GM12878 (cell line): ENCODE data around the gene TM4SF18. TPM values are rescaled to one million over a fixed set of nuclear protein-coding genes. Genes with fewer than 3 reads are reported as not detected.

ENCODE experiments used
- ATAC-seq: fragments of 200-7000 bp; cut with Tn5 transposase; 3 replicates; pipeline ENCODE4 v1.9.1; 2020; ENCODE audit warnings: mild to moderate bottlenecking, moderate library complexity
- BruUV-seq: library from RNA; stranded (reverse); fragments of 400-500 nt; replicated peaks from 2 replicates; lab custom pipeline; 2021; lab: Mats Ljungman, UMichigan
- CTCF ChIA-PET: fragments of 300-600 bp; sonication (Branson Sonifier 250); formaldehyde crosslinking; extraction: SDS; loops from one replicate; lab custom pipeline; 2021; ENCODE audit warnings: inconsistent platforms; lab: Yijun Ruan, JAX
- POLR2A ChIA-PET: fragments of 350-600 bp; formaldehyde crosslinking; extraction: SDS; loops from one replicate; lab custom pipeline; 2021; ENCODE audit warnings: inconsistent platforms; lab: Charles Lee
- RAD21 ChIA-PET: fragments of 300-600 bp; sonication (Branson Sonifier 250); formaldehyde crosslinking; loops from one replicate; lab custom pipeline; 2023; ENCODE audit warnings: antibody characterized with exemption; ENCODE audit not compliant: unreplicated experiment; lab: Charles Lee
- SMC1A ChIA-PET: fragments of 300-600 bp; sonication (Branson Sonifier 250); formaldehyde crosslinking; loops from one replicate; lab custom pipeline; 2023; ENCODE audit not compliant: unreplicated experiment, uncharacterized antibody; lab: Charles Lee
- DNase-seq: peaks from one replicate; pipeline ENCODE4 v3.0.0-alpha.2; 2011; ENCODE audit warnings: low read depth, low spot score
- FAIRE-seq: peaks from 3 replicates; lab custom pipeline; 2011; peaks lifted over from hg19 to GRCh38; lab: Jason Lieb, UNC
- H2AFZ ChIP-seq: 2 replicates; pipeline ENCODE4 v1.6.0; 2011; ENCODE audit warnings: low read depth, low read length, control low read depth; ENCODE audit not compliant: control insufficient read depth
- H3K27ac ChIP-seq: 2 replicates; pipeline ENCODE4 v1.5.1; 2011; ENCODE audit warnings: control low read depth; ENCODE audit not compliant: control insufficient read depth, insufficient read depth
- H3K27me3 ChIP-seq, 2 experiments: replicated peaks in 1 of 2; 2 replicates each; pipeline versions ENCODE4 v1.6.0 to v1.6.1; 2011; ENCODE audit warnings: low read length in 1 of 2; ENCODE audit not compliant: control insufficient read depth in 2 of 2, insufficient read depth in 2 of 2
- H3K36me3 ChIP-seq, 2 experiments: 2 replicates each; pipeline ENCODE4 v1.5.1; 2011; ENCODE audit warnings: low read length in 1 of 2; ENCODE audit not compliant: control insufficient read depth in 2 of 2, insufficient read depth in 2 of 2
- H3K4me1 ChIP-seq: 2 replicates; pipeline ENCODE4 v1.6.1; 2011; ENCODE audit warnings: mild to moderate bottlenecking, low read length, moderate library complexity, mixed read lengths; ENCODE audit not compliant: control insufficient read depth, insufficient read depth
- H3K4me2 ChIP-seq: 2 replicates; pipeline ENCODE4 v1.6.0; 2011; ENCODE audit warnings: control low read depth; ENCODE audit not compliant: control insufficient read depth, insufficient read depth
- H3K4me3 ChIP-seq: fragments of 200-600 bp; sonication (generic); 2 replicates; pipeline ENCODE4 v1.5.1; 2016
- H3K79me2 ChIP-seq: 2 replicates; pipeline ENCODE4 v1.6.0; 2011; ENCODE audit warnings: low read length; ENCODE audit not compliant: control insufficient read depth, insufficient read depth
- H3K9ac ChIP-seq: 2 replicates; pipeline ENCODE4 v1.8.0; 2011; ENCODE audit warnings: low read length, control low read depth, mixed read lengths; ENCODE audit not compliant: control insufficient read depth, insufficient read depth
- H3K9me3 ChIP-seq: replicated peaks from 3 replicates; pipeline ENCODE4 v1.5.1; 2011; ENCODE audit warnings: mild to moderate bottlenecking, low read length; ENCODE audit not compliant: control insufficient read depth, insufficient read depth
- H4K20me1 ChIP-seq: 2 replicates; pipeline ENCODE4 v1.6.0; 2011; ENCODE audit not compliant: control insufficient read depth, insufficient read depth
- ASH2L ChIP-seq: fragments of 300-600, 200-600 bp; sonication (generic); IDR thresholded peaks from 2 replicates; pipeline ENCODE4 v1.6.1; 2017; ENCODE audit warnings: low read depth, mild to moderate bottlenecking, borderline replicate concordance
- BCL11A ChIP-seq: IDR thresholded peaks from 2 replicates; pipeline ENCODE4 v1.6.1; 2011; ENCODE audit warnings: low read depth, low read length
- DPF2 ChIP-seq: fragments of 450-650 bp; IDR thresholded peaks from 2 replicates; pipeline ENCODE4 v1.6.1; 2017; ENCODE audit warnings: mild to moderate bottlenecking
- IRF3 ChIP-seq: fragments of 450-650 bp; IDR thresholded peaks from 2 replicates; pipeline ENCODE4 v1.6.1; 2014; ENCODE audit warnings: mild to moderate bottlenecking
- IRF5 ChIP-seq: fragments of 450-650 bp; IDR thresholded peaks from 2 replicates; pipeline ENCODE4 v1.6.1; 2017; ENCODE audit warnings: borderline replicate concordance
- NBN ChIP-seq: fragments of 450-650 bp; IDR thresholded peaks from 2 replicates; pipeline ENCODE4 v1.6.1; 2016
- PAX8 ChIP-seq: fragments of 450-650 bp; IDR thresholded peaks from 2 replicates; pipeline ENCODE4 v1.6.1; 2017; ENCODE audit warnings: mild to moderate bottlenecking, moderate library complexity
- PML ChIP-seq: IDR thresholded peaks from 2 replicates; pipeline ENCODE4 v1.6.1; 2012; ENCODE audit warnings: low read length, inconsistent platforms
- PRDM15 ChIP-seq: fragments of 450-650 bp; formaldehyde crosslinking; IDR thresholded peaks from 2 replicates; pipeline ENCODE4 v1.4.0; 2020; ENCODE audit warnings: mild to moderate bottlenecking, moderate library complexity
- SMAD1 ChIP-seq: fragments of 450-650 bp; IDR thresholded peaks from 2 replicates; pipeline ENCODE4 v1.6.1; 2018; ENCODE audit warnings: mild to moderate bottlenecking, low read depth; ENCODE audit not compliant: partially characterized antibody
- TCF3 ChIP-seq: IDR thresholded peaks from 2 replicates; pipeline ENCODE4 v1.6.1; 2012; ENCODE audit warnings: low read depth, mild to moderate bottlenecking, low read length, borderline replicate concordance; ENCODE audit not compliant: insufficient read depth
- USF1 ChIP-seq: IDR thresholded peaks from 2 replicates; pipeline ENCODE4 v1.6.1; 2011; ENCODE audit warnings: borderline replicate concordance, low read depth, mild to moderate bottlenecking, moderate library complexity, mixed read lengths, low read length; ENCODE audit not compliant: insufficient read depth; ENCODE audit errors: extremely low read length
- ZBTB4 ChIP-seq: fragments of 450-650 bp; formaldehyde crosslinking; IDR thresholded peaks from 2 replicates; pipeline ENCODE4 v1.4.0; 2022; ENCODE audit warnings: mild to moderate bottlenecking, moderate library complexity
- WGBS: methylation state at CpG from one replicate; pipeline ENCODE4 v1.1.6; 2016; ENCODE audit warnings: low lambda C conversion rate; ENCODE audit not compliant: insufficient replicate concordance, insufficient coverage; ENCODE audit errors: missing lambda C conversion rate; 5-methylcytosine and 5-hydroxymethylcytosine counted together
- in situ Hi-C: fragments of 300-500 bp; cut with MboI; formaldehyde crosslinking; loops from 9 replicates; pipeline ENCODE4 v1.14.3; 2018; ENCODE audit warnings: mixed read lengths
- intact Hi-C: fragments of 100-400 bp; cut with micrococcal nuclease; formaldehyde crosslinking; loops from one replicate; pipeline ENCODE4 v1.14.2; 2022; ENCODE audit not compliant: unreplicated experiment
- polyA plus RNA-seq, 11 experiments: library from polyadenylated mRNA; depleted of rRNA in 4 of 11; unstranded in 6 of 11; stranded (reverse) in 5 of 11; fragments of >200 nt; fragmentation: Nextera tagmentation in 4 of 11; fragmentation: Illumina TruSeq in 1 of 11; extraction: Ambion mirVana in 4 of 11; extraction: Trizol in 1 of 11; gene quantifications; 1 replicate in 1 of 11; 2 replicates in 10 of 11; pipeline versions ENCODE4 v1.2.1 to v1.2.3, GENCODE V29; 2011 to 2016; ENCODE audit warnings: inconsistent platforms in 2 of 11, missing spikeins in 2 of 11, low read depth in 1 of 11
- total RNA-seq, 4 experiments: library from RNA; depleted of rRNA in 3 of 4; stranded (reverse); fragments of >200 nt in 3 of 4; fragmentation: Illumina TruSeq in 1 of 4; extraction: Trizol in 1 of 4; gene quantifications; 2 replicates each; pipeline versions ENCODE4 v1.2.1 to v1.2.3, GENCODE V29; 2013 to 2021

Gene TM4SF18
- total and polyA plus RNA-seq, 10 of the 15 experiments (the other 5 are each of a cell fraction or from before 2014, with no cell fraction given) = 0.01 TPM; not detected in 9

- no peak overlapping the region for H2AFZ ChIP-seq
- no peaks in the 10 kb centered on the region for H3K79me2 ChIP-seq
- FAIRE-seq = no peak
- ChIA-PET RAD21 (no interaction called here), SMC1A (no interaction called here), CTCF (no interaction called here), POLR2A (no interaction called here)
- intact Hi-C loops (no loop called here), in situ Hi-C loops (no loop called here)
- no peaks in the 10 kb centered on the region for H3K4me1 ChIP-seq
- no peak for ATAC-seq
- H3K27ac ChIP-seq = no peak overlapping the region
- no peaks in the 10 kb centered on the region for H3K9me3 ChIP-seq
- H3K9ac ChIP-seq = no peak overlapping the region
- no peaks in the 10 kb centered on the region for H3K27me3 ChIP-seq
- BruUV-seq = no TSS peak
- H3K4me2 ChIP-seq = no peak overlapping the region
- H3K36me3 ChIP-seq = no peaks in the 10 kb centered on the region
- no peak overlapping the region for H3K4me3 ChIP-seq
- DNase-seq = no peak
- 58% methylated on average over 8 of the region's 8 CpGs for WGBS
- no peaks in the 10 kb centered on the region for H4K20me1 ChIP-seq
- no peak for TF ChIP-seq IRF5
- TF ChIP-seq ASH2L = no peak
- TF ChIP-seq TCF3 = no peak
- TF ChIP-seq ZBTB4 (CRISPR knock-in tag) = no peak
- no peak for TF ChIP-seq BCL11A
- TF ChIP-seq PML = no peak
- no peak for TF ChIP-seq USF1
- no peak for TF ChIP-seq PAX8
- no peak for TF ChIP-seq PRDM15 (CRISPR knock-in tag)
- no peak for TF ChIP-seq SMAD1
- TF ChIP-seq DPF2 = no peak
- TF ChIP-seq IRF3 = no peak
- no peak for TF ChIP-seq NBN
Observed at GRCh38 chr3:149376718-149377407, 43.4 kb upstream of the TM4SF18 start.
